ENCODE measurements around the gene MRPS11.

DNA sequence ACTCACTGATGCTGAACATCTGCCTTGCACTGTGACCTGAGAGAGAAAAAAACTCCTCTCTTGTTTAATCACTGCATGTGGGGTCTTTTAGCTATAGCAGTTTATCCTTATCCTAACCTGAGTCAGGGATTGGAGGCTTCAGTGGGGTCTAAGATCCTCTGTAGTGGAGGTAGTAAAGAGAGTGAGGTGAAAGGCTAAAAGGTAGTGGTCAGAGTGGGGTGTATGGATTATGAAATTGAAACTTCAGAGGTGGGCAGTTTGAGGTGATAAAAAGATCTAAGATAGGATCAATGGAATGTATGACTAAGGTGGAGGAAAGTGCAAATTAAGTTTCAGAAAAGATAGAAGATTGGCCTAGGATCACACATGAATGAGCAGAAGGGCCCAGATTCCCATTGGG lies 42.5 kb downstream of the MRPS11 start:
- TF ChIP-seq, protein P1, sequence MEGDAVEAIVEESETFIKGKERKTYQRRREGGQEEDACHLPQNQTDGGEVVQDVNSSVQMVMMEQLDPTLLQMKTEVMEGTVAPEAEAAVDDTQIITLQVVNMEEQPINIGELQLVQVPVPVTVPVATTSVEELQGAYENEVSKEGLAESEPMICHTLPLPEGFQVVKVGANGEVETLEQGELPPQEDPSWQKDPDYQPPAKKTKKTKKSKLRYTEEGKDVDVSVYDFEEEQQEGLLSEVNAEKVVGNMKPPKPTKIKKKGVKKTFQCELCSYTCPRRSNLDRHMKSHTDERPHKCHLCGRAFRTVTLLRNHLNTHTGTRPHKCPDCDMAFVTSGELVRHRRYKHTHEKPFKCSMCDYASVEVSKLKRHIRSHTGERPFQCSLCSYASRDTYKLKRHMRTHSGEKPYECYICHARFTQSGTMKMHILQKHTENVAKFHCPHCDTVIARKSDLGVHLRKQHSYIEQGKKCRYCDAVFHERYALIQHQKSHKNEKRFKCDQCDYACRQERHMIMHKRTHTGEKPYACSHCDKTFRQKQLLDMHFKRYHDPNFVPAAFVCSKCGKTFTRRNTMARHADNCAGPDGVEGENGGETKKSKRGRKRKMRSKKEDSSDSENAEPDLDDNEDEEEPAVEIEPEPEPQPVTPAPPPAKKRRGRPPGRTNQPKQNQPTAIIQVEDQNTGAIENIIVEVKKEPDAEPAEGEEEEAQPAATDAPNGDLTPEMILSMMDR (IDR thresholded peaks at IDR 0.05; ENCODE audit: poor library complexity) = no peak
- TF ChIP-seq EZH2phosphoT487 (IDR thresholded peaks at IDR 0.05; ENCODE audit: low read depth, severe bottlenecking, unreplicated experiment) (no peak), EZH2 (IDR thresholded peaks at IDR 0.05; ENCODE audit: borderline replicate concordance) (no peak)
